Measurements from ENCODE around the gene BAIAP2. TPM values are rescaled to one million over a fixed set of nuclear protein-coding genes. Genes with fewer than 3 reads are reported as not detected.

BAIAP2 gene
- total and polyA plus RNA-seq, 2 of the 13 experiments (the other 11 are each of a cell fraction or from before 2014, with no cell fraction given), result 22.5 to 24.0 TPM

DNA sequence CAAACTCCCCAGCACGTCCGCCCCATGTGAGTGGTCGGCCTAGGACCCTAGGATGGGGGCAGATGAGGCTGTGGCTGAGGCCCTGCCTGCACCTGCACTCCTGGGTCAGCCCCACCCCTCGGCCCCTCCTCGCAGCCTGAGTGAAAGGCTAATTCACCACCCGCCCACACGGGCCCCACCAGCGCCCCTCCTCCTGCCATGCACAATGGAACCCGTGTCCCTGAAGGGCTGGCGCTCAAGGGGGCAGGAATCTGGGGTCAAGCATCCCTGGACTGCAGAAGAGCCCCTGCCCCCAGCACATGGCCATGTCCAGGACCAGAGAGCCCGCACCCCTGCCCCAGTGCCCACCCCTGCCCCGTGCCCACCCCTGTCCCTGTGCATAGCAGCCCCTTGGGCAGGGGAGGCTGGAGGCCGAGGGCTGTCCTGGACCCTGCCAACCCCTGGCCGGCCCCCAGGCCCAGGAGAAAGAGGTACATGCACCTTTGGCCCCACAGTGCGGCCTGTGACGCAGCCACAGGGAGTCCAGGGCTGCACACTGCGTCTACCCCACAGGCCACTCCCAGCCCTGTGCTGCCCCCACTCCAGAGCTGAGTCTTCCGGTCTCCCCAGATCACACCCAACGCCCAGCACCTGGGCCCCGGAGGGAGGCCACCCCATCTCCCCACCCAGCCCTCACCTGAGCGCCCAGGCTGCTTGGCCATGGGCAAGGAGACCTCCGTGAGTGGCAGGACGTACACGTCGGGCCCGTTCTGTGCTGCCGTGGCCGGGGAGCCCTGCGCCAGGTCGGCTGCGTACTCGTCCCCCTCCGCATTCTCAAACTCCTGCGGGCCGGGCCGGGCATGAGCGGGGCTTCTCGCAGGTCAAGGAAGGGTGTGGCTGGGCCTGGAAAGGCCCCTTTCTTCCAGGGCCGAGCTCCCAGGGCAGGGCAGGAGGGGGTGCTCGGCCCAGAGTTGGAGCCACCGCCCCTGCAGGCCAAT lies 95.7 kb downstream of the BAIAP2 start (continued):
- TF ChIP-seq, protein P1, sequence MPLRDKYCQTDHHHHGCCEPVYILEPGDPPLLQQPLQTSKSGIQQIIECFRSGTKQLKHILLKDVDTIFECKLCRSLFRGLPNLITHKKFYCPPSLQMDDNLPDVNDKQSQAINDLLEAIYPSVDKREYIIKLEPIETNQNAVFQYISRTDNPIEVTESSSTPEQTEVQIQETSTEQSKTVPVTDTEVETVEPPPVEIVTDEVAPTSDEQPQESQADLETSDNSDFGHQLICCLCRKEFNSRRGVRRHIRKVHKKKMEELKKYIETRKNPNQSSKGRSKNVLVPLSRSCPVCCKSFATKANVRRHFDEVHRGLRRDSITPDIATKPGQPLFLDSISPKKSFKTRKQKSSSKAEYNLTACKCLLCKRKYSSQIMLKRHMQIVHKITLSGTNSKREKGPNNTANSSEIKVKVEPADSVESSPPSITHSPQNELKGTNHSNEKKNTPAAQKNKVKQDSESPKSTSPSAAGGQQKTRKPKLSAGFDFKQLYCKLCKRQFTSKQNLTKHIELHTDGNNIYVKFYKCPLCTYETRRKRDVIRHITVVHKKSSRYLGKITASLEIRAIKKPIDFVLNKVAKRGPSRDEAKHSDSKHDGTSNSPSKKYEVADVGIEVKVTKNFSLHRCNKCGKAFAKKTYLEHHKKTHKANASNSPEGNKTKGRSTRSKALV (CRISPR knock-in tag; IDR thresholded peaks at IDR 0.05), result 0 out of 2 replicates have a peak, but pooled peaks have one; percentile 52
- TF ChIP-seq, protein P2, sequence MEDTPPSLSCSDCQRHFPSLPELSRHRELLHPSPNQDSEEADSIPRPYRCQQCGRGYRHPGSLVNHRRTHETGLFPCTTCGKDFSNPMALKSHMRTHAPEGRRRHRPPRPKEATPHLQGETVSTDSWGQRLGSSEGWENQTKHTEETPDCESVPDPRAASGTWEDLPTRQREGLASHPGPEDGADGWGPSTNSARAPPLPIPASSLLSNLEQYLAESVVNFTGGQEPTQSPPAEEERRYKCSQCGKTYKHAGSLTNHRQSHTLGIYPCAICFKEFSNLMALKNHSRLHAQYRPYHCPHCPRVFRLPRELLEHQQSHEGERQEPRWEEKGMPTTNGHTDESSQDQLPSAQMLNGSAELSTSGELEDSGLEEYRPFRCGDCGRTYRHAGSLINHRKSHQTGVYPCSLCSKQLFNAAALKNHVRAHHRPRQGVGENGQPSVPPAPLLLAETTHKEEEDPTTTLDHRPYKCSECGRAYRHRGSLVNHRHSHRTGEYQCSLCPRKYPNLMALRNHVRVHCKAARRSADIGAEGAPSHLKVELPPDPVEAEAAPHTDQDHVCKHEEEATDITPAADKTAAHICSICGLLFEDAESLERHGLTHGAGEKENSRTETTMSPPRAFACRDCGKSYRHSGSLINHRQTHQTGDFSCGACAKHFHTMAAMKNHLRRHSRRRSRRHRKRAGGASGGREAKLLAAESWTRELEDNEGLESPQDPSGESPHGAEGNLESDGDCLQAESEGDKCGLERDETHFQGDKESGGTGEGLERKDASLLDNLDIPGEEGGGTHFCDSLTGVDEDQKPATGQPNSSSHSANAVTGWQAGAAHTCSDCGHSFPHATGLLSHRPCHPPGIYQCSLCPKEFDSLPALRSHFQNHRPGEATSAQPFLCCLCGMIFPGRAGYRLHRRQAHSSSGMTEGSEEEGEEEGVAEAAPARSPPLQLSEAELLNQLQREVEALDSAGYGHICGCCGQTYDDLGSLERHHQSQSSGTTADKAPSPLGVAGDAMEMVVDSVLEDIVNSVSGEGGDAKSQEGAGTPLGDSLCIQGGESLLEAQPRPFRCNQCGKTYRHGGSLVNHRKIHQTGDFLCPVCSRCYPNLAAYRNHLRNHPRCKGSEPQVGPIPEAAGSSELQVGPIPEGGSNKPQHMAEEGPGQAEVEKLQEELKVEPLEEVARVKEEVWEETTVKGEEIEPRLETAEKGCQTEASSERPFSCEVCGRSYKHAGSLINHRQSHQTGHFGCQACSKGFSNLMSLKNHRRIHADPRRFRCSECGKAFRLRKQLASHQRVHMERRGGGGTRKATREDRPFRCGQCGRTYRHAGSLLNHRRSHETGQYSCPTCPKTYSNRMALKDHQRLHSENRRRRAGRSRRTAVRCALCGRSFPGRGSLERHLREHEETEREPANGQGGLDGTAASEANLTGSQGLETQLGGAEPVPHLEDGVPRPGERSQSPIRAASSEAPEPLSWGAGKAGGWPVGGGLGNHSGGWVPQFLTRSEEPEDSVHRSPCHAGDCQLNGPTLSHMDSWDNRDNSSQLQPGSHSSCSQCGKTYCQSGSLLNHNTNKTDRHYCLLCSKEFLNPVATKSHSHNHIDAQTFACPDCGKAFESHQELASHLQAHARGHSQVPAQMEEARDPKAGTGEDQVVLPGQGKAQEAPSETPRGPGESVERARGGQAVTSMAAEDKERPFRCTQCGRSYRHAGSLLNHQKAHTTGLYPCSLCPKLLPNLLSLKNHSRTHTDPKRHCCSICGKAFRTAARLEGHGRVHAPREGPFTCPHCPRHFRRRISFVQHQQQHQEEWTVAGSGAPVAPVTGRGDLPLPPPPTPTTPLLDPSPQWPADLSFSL (CRISPR knock-in tag; IDR thresholded peaks at IDR 0.05), result no peak
- TF ChIP-seq, protein P3, sequence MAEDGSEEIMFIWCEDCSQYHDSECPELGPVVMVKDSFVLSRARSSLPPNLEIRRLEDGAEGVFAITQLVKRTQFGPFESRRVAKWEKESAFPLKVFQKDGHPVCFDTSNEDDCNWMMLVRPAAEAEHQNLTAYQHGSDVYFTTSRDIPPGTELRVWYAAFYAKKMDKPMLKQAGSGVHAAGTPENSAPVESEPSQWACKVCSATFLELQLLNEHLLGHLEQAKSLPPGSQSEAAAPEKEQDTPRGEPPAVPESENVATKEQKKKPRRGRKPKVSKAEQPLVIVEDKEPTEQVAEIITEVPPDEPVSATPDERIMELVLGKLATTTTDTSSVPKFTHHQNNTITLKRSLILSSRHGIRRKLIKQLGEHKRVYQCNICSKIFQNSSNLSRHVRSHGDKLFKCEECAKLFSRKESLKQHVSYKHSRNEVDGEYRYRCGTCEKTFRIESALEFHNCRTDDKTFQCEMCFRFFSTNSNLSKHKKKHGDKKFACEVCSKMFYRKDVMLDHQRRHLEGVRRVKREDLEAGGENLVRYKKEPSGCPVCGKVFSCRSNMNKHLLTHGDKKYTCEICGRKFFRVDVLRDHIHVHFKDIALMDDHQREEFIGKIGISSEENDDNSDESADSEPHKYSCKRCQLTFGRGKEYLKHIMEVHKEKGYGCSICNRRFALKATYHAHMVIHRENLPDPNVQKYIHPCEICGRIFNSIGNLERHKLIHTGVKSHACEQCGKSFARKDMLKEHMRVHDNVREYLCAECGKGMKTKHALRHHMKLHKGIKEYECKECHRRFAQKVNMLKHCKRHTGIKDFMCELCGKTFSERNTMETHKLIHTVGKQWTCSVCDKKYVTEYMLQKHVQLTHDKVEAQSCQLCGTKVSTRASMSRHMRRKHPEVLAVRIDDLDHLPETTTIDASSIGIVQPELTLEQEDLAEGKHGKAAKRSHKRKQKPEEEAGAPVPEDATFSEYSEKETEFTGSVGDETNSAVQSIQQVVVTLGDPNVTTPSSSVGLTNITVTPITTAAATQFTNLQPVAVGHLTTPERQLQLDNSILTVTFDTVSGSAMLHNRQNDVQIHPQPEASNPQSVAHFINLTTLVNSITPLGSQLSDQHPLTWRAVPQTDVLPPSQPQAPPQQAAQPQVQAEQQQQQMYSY (CRISPR knock-in tag; IDR thresholded peaks at IDR 0.05), result no peak
- TF ChIP-seq, protein P4, sequence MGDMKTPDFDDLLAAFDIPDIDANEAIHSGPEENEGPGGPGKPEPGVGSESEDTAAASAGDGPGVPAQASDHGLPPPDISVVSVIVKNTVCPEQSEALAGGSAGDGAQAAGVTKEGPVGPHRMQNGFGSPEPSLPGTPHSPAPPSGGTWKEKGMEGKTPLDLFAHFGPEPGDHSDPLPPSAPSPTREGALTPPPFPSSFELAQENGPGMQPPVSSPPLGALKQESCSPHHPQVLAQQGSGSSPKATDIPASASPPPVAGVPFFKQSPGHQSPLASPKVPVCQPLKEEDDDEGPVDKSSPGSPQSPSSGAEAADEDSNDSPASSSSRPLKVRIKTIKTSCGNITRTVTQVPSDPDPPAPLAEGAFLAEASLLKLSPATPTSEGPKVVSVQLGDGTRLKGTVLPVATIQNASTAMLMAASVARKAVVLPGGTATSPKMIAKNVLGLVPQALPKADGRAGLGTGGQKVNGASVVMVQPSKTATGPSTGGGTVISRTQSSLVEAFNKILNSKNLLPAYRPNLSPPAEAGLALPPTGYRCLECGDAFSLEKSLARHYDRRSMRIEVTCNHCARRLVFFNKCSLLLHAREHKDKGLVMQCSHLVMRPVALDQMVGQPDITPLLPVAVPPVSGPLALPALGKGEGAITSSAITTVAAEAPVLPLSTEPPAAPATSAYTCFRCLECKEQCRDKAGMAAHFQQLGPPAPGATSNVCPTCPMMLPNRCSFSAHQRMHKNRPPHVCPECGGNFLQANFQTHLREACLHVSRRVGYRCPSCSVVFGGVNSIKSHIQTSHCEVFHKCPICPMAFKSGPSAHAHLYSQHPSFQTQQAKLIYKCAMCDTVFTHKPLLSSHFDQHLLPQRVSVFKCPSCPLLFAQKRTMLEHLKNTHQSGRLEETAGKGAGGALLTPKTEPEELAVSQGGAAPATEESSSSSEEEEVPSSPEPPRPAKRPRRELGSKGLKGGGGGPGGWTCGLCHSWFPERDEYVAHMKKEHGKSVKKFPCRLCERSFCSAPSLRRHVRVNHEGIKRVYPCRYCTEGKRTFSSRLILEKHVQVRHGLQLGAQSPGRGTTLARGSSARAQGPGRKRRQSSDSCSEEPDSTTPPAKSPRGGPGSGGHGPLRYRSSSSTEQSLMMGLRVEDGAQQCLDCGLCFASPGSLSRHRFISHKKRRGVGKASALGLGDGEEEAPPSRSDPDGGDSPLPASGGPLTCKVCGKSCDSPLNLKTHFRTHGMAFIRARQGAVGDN (CRISPR knock-in tag; IDR thresholded peaks at IDR 0.05), result peak; percentile 55
- TF ChIP-seq DR1 (CRISPR knock-in tag; IDR thresholded peaks at IDR 0.05), result peak; percentile 41; the same call in 1 of the 2 replicates
- TF ChIP-seq BORCS8-MEF2B (CRISPR knock-in tag; IDR thresholded peaks at IDR 0.05), result peak; percentile 59
- 0 out of 2 replicates have a peak, but pooled peaks have one; percentile 2 for TF ChIP-seq TAF1 (CRISPR knock-in tag; IDR thresholded peaks at IDR 0.05)
- no peak for TF ChIP-seq ZBTB1 (CRISPR knock-in tag; IDR thresholded peaks at IDR 0.05; ENCODE audit: borderline replicate concordance)
- TF ChIP-seq NFYC (CRISPR knock-in tag; IDR thresholded peaks at IDR 0.05), result 0 out of 2 replicates have a peak, but pooled peaks have one; percentile 14
- TF ChIP-seq POLR2AphosphoS5 (IDR thresholded peaks at IDR 0.05; ENCODE audit: low read depth, low read length), result peak; percentile 40; the same call in 1 of the 2 replicates
